Vagina (tissue), 2 donors: Measurements from ENCODE around the gene MOB3A. TPM values are rescaled to one million over a fixed set of nuclear protein-coding genes. Genes with fewer than 3 reads are reported as not detected.
A peak's percentile ranks its signal among the peaks of the same experiment; 100 is the strongest.

Source experiments
- DNase-seq, 2 donors: peaks; one replicate each; pipeline ENCODE4 v3.0.0-alpha.2; 2017; ENCODE audit errors: extremely low spot score in 2 of 2
- H3K27ac ChIP-seq: fragments of 200-600 bp; sonication (generic); one replicate; pipeline ENCODE4 v1.5.1; 2019
- H3K27me3 ChIP-seq: fragments of 200-600 bp; sonication (generic); one replicate; pipeline ENCODE4 v1.5.1; 2019
- H3K36me3 ChIP-seq, 2 donors: fragments of 200-600 bp; sonication (generic); one replicate each; pipeline ENCODE4 v1.5.1; 2017 to 2019
- H3K4me1 ChIP-seq: fragments of 200-600 bp; sonication (generic); one replicate; pipeline ENCODE4 v1.5.1; 2019
- H3K4me3 ChIP-seq, 2 donors: fragments of 200-600 bp; sonication (generic); 1 replicate in 1 of 2; 2 replicates in 1 of 2; pipeline ENCODE4 v1.5.1; 2016 to 2019
- H3K9me3 ChIP-seq: fragments of 200-600 bp; sonication (generic); one replicate; pipeline ENCODE4 v1.5.1; 2019
- POLR2A ChIP-seq, 2 donors: fragments of 450-650 bp; IDR thresholded peaks; one replicate each; pipeline ENCODE4 v1.6.1; 2017; ENCODE audit warnings: antibody characterized with exemption in 2 of 2, mild to moderate bottlenecking in 2 of 2, moderate library complexity in 2 of 2
- POLR2AphosphoS5 ChIP-seq, 2 donors: sonication (generic); formaldehyde crosslinking; IDR thresholded peaks; one replicate each; pipeline ENCODE4 v1.9.0; 2017; ENCODE audit warnings: antibody characterized with exemption in 2 of 2, mild to moderate bottlenecking in 2 of 2, low read depth in 1 of 2; ENCODE audit not compliant: insufficient read depth in 1 of 2
- intact Hi-C: fragments of 100-400 bp; cut with DNase I; formaldehyde crosslinking; loops from one replicate; pipeline ENCODE4 v1.15.1; 2023
- total RNA-seq: library from RNA; depleted of rRNA; stranded (reverse); fragments of >200 nt; gene quantifications from one replicate; pipeline ENCODE4 v1.2.3, GENCODE V29; 2016
- TF ChIP-seq, protein P1 (sequence below), 3 experiments: fragments of 450-650 bp in 2 of 3; fragments of 200-600 bp in 1 of 3; sonication (generic) in 1 of 3; IDR thresholded peaks; one replicate each; pipeline ENCODE4 v1.5.1; 2017 to 2019; ENCODE audit warnings: antibody characterized with exemption in 3 of 3, mild to moderate bottlenecking in 2 of 3, moderate library complexity in 2 of 3

The MOB3A gene
- total RNA-seq, 1 donor from 2014 or later: 50.6 TPM

DNA sequence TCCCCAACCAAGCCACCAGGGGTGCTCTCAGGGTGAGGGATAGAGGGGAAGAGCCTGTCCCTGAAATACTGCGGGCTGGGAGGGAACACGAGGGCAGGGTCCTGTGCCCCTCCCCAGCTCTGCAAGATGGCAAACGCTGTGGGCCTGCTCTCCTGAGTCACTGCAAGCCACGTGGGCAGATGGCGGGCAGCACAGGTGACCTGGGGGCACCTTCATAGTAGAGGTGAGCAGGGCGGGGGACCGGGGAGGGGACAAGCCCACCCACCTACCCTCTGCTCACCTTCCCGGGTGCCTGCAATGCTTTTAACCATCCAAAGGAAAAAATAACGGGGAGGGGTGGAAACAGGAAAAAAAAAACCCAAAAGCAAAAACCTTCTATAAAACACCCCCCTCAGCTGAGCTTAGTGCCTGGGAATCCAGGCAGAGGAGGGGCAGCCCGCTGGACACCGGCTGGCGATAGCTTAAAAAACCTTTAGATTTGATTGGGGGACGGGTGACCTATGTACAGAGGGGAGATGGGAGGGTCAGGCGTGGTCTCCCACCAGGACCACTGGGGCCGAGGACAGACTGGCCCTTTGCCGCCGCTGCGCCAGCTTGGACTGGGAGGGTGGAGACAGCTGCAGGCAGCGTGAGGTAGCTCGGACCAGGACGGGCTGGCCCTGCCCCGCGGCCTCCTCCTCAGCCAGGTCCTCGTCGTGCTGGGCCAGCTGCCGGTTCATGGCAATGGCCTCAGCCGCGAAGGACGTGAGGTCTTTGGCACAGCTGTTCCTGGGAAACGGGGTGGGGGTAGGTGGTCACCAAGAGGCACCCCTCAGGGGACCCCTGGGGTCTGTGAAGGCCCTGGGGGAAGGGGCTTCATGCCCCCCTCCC lies 56.8 kb downstream of the MOB3A start:
- H3K4me3 ChIP-seq: no peak overlapping the region
- peaks cover 0 to 40% of the 10 kb centered on the region in 2 donors for H3K36me3 ChIP-seq
- TF ChIP-seq POLR2AphosphoS5 (IDR thresholded peaks at IDR 0.05; ENCODE audit: insufficient read depth in 1 of 2, low read depth in 1 of 2) (no peak), POLR2A (IDR thresholded peaks at IDR 0.05) (no peak)
- TF ChIP-seq, protein P1, sequence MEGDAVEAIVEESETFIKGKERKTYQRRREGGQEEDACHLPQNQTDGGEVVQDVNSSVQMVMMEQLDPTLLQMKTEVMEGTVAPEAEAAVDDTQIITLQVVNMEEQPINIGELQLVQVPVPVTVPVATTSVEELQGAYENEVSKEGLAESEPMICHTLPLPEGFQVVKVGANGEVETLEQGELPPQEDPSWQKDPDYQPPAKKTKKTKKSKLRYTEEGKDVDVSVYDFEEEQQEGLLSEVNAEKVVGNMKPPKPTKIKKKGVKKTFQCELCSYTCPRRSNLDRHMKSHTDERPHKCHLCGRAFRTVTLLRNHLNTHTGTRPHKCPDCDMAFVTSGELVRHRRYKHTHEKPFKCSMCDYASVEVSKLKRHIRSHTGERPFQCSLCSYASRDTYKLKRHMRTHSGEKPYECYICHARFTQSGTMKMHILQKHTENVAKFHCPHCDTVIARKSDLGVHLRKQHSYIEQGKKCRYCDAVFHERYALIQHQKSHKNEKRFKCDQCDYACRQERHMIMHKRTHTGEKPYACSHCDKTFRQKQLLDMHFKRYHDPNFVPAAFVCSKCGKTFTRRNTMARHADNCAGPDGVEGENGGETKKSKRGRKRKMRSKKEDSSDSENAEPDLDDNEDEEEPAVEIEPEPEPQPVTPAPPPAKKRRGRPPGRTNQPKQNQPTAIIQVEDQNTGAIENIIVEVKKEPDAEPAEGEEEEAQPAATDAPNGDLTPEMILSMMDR (IDR thresholded peaks at IDR 0.05): no peak
- H3K9me3 ChIP-seq: peaks cover 8% of the 10 kb centered on the region
- intact Hi-C loops: no loop called here
- H3K4me1 ChIP-seq: peaks cover 45% of the 10 kb centered on the region
- peak overlapping the region; percentile 42 for H3K27ac ChIP-seq
- no peak for DNase-seq
- no peaks in the 10 kb centered on the region for H3K27me3 ChIP-seq

DNA sequence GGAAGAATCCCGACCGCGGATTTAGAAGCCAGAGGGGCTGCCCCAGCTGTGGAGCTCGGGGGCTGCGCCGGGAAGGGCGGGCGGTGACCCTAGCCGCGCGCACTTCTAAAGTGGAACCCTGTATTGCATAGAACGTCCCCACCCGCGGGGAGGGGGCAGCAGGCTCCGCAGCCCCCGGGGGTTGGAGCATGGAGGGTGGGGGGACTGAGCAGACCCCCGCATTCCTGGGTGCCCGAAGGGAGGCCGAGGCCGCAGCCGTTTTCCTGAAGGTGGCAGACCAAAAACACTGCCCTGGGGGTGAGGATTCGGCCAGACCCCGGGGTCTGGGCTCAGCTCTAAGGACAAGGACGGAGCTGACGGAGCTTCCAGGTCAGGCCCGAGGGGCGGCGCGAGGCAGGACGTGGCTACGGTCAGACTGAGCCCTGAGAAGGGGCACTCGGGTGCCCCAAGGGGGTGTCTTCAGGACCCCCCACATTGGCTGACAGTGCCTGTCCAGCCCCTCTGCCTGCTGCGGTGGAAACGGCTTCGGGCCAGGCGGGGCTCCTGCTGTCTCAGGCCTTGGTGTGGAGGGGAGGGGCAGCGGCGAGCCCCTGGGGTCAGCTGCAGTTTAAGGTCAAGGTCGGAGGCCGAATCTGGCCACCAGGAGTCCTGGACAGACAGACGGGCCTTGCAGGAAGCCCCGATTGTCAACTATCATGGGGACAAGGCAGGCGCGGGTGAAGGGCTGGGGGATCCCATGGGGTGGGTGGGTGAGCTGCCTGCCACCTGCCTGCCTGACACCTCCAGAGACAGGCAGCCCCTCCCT lies 57.6 kb downstream of the MOB3A start:
- intact Hi-C loops: no loop called here
- TF ChIP-seq POLR2AphosphoS5 (IDR thresholded peaks at IDR 0.05; ENCODE audit: insufficient read depth in 1 of 2, low read depth in 1 of 2) (no peak), POLR2A (IDR thresholded peaks at IDR 0.05) (no peak)
- TF ChIP-seq, protein P1 (IDR thresholded peaks at IDR 0.05): no peak
- no peak overlapping the region for H3K27ac ChIP-seq
- peaks cover 45% of the 10 kb centered on the region for H3K4me1 ChIP-seq
- DNase-seq: no peak
- H3K36me3 ChIP-seq: peaks cover 0 to 40% of the 10 kb centered on the region in 2 donors
- H3K27me3 ChIP-seq: no peaks in the 10 kb centered on the region
- H3K9me3 ChIP-seq: peaks cover 8% of the 10 kb centered on the region
- no peak overlapping the region for H3K4me3 ChIP-seq

DNA sequence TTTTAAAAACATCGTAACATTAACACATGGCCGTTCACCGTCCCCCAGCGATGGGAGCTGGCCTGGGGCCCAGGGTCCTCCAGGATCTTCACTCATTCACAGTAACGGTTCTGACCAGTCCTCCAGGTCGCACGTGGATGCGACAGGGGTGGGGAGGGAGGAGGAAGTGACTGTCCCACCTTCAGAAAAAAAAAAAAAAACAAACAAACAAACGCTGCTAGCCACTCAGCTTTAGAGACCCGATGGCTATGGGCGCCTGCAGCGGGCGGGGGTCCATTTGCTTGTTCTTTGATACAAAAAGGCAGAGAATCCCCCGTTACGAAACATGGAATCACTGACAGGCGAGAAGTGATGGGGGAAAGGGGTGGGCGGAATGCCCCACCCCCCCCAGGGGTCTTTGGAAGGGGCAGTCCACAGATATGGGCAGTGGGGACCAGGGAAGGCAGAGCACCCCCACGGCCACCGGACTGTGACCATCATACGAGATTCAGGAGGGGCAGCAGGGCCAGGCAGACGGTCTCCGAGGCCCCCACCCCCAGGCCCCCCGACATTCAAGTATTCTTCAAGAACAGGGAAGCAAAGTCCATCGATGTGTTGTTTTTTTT lies 58.4 kb downstream of the MOB3A start:
- no peaks in the 10 kb centered on the region for H3K27me3 ChIP-seq
- no peak overlapping the region for H3K4me3 ChIP-seq
- no peak for DNase-seq
- H3K9me3 ChIP-seq: peaks cover 8% of the 10 kb centered on the region
- H3K27ac ChIP-seq: no peak overlapping the region
- H3K36me3 ChIP-seq: peaks cover 0 to 36% of the 10 kb centered on the region in 2 donors
- peaks cover 45% of the 10 kb centered on the region for H3K4me1 ChIP-seq
- intact Hi-C loops: no loop called here
- TF ChIP-seq POLR2AphosphoS5 (IDR thresholded peaks at IDR 0.05; ENCODE audit: insufficient read depth in 1 of 2, low read depth in 1 of 2) (peak in 1 of 2 donors; percentile 0), POLR2A (IDR thresholded peaks at IDR 0.05) (no peak)

DNA sequence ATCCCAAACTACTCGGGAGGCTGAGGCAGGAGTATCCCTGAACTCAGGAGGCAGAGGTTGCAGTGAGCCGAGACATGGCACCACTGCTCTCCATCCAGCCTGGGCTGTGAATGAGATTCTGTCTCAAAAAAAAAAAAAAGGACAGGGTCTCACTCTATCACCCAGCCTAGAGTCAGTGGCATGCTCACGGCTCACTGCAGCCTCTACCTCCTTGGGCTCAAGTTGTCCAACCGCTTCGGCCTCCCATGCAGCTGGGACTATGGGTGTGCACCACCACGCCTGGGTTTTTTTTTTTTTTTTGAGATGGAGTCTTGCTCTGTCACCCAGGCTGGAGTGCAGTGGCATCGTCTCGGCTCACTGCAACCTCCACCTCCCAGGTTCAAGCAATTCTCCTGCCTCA lies 59.7 kb downstream of the MOB3A start:
- H3K27me3 ChIP-seq: no peaks in the 10 kb centered on the region
- H3K4me1 ChIP-seq: peaks cover 48% of the 10 kb centered on the region
- TF ChIP-seq, protein P1 (IDR thresholded peaks at IDR 0.05): no peak
- TF ChIP-seq POLR2A (IDR thresholded peaks at IDR 0.05) (no peak), POLR2AphosphoS5 (IDR thresholded peaks at IDR 0.05; ENCODE audit: insufficient read depth in 1 of 2, low read depth in 1 of 2) (no peak)
- no peak overlapping the region for H3K4me3 ChIP-seq
- H3K27ac ChIP-seq: no peak overlapping the region
- peaks cover 0 to 36% of the 10 kb centered on the region in 2 donors for H3K36me3 ChIP-seq
- no peak for DNase-seq
- intact Hi-C loops: no loop called here
- peaks cover 8% of the 10 kb centered on the region for H3K9me3 ChIP-seq

DNA sequence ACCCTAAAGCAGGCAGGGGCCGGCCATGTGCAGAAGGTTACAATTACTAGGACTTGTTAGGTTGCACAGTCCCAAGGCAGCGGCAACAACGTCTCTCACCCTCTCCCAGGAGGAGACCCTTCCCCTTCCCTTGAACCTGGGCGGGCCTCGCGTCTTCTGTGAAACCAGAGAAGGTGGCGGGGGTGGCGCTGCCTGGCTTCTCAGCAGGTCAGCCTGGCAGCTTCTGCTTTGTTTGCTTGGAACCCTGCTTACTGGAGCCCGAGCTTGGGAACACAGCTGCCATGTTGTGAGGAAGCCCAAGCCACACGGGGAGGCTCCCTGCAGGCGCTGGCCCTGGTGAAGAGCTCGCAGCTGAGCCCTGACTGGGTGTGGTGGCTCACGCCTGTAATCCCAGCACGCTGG lies 60.5 kb downstream of the MOB3A start:
- intact Hi-C loops: no loop called here
- peaks cover 0 to 28% of the 10 kb centered on the region in 2 donors for H3K36me3 ChIP-seq
- H3K9me3 ChIP-seq: peaks cover 8% of the 10 kb centered on the region
- peaks cover 48% of the 10 kb centered on the region for H3K4me1 ChIP-seq
- TF ChIP-seq, protein P1 (IDR thresholded peaks at IDR 0.05): no peak
- no peak for TF ChIP-seq POLR2AphosphoS5 (IDR thresholded peaks at IDR 0.05; ENCODE audit: insufficient read depth in 1 of 2, low read depth in 1 of 2)
- TF ChIP-seq POLR2A (IDR thresholded peaks at IDR 0.05): no peak
- no peak overlapping the region for H3K4me3 ChIP-seq
- no peaks in the 10 kb centered on the region for H3K27me3 ChIP-seq
- peak overlapping the region; percentile 97 for H3K27ac ChIP-seq
- no peak for DNase-seq
